GM18498 (cell line): ENCODE data around the gene ZBTB46.

Experiments used
- ATAC-seq: cut with Tn5 transposase; IDR thresholded peaks from one replicate; pipeline ENCODE4 v1.9.1; 2021; ENCODE audit warnings: mild to moderate bottlenecking, moderate library complexity; ENCODE audit not compliant: unreplicated experiment

The ZBTB46 gene

GRCh38 chr20:63697868-63698545 lies 133.1 kb downstream of the ZBTB46 start:
- no peak for ATAC-seq

GRCh38 chr20:63697357-63697867 lies 133.7 kb downstream of the ZBTB46 start:
- no peak for ATAC-seq

- no peak for ATAC-seq
These were observed 134.3 kb downstream of the ZBTB46 start, which contains the start of gene TNFRSF6B for GRCh38 chr20:63696628-63697356. TNFRSF6B (plus strand) TSS chr20:63696652; CDS start chr20:63696768, 116 bp downstream.

GRCh38 chr20:63696306-63696627 lies 134.8 kb downstream of the ZBTB46 start:
- no peak for ATAC-seq

GRCh38 chr20:63695424-63696305 lies 135.4 kb downstream of the ZBTB46 start:
- no peak for ATAC-seq

- ATAC-seq: no peak
These were observed 136.3 kb downstream of the ZBTB46 start for GRCh38 chr20:63694584-63695423.

- no peak for ATAC-seq
These were observed 137.1 kb downstream of the ZBTB46 start for GRCh38 chr20:63693733-63694583.
